A673 (cell line): Measurements from ENCODE around the gene LSM8.
"Not testable (repeated sequence)": the region's sequence is repeated elsewhere in the genome, so short reads cannot be mapped to it uniquely, and the experiment has no call there.

Experiments used
- EZH2 ChIP-seq: fragments of 200-600 bp; sonication (generic); IDR thresholded peaks from 2 replicates; pipeline ENCODE4 v1.6.1; 2017; ENCODE audit warnings: borderline replicate concordance, low read depth, mild to moderate bottlenecking, mixed read lengths, antibody characterized with exemption, low read length; ENCODE audit not compliant: poor library complexity, severe bottlenecking
- TF ChIP-seq, protein P1 (sequence below): fragments of 300-800, 200-600 bp; sonication (generic); conservative IDR thresholded peaks from 2 replicates; pipeline ENCODE4 v1.5.1; 2017; ENCODE audit warnings: low read depth, mild to moderate bottlenecking, antibody characterized with exemption, low read length, moderate library complexity, mixed read lengths

DNA sequence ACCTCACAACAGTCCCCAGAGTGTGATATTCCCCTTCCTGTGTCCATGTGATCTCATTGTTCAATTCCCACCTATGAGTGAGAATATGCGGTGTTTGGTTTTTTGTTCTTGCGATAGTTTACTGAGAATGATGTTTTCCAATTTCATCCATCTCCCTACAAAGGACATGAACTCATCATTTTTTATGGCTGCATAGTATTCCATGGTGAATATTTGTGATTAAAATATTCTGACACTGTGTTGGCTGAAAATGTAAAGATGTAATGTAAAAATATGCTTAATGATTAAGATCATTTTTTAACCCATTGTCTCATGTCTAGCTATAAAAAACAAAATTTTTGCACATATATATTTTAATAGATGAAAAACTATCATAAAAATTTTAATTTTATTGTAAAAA lies 56.4 kb downstream of the LSM8 start:
- TF ChIP-seq, protein P1, sequence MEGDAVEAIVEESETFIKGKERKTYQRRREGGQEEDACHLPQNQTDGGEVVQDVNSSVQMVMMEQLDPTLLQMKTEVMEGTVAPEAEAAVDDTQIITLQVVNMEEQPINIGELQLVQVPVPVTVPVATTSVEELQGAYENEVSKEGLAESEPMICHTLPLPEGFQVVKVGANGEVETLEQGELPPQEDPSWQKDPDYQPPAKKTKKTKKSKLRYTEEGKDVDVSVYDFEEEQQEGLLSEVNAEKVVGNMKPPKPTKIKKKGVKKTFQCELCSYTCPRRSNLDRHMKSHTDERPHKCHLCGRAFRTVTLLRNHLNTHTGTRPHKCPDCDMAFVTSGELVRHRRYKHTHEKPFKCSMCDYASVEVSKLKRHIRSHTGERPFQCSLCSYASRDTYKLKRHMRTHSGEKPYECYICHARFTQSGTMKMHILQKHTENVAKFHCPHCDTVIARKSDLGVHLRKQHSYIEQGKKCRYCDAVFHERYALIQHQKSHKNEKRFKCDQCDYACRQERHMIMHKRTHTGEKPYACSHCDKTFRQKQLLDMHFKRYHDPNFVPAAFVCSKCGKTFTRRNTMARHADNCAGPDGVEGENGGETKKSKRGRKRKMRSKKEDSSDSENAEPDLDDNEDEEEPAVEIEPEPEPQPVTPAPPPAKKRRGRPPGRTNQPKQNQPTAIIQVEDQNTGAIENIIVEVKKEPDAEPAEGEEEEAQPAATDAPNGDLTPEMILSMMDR = not testable (repeated sequence)
- not testable (repeated sequence) for TF ChIP-seq EZH2
